GM23338 (cell line): Measurements from ENCODE around the gene TRIM24. TPM values are rescaled to one million over a fixed set of nuclear protein-coding genes. Genes with fewer than 3 reads are reported as not detected.

Source experiments
- ATAC-seq: fragments of 200-7000 bp; cut with Tn5 transposase; 3 replicates; pipeline ENCODE4 v1.9.1; 2020
- DNase-seq: peaks from one replicate; pipeline ENCODE4 v3.0.0-alpha.2; 2015; ENCODE audit warnings: low spot score
- H2AFZ ChIP-seq: fragments of 200-600 bp; sonication (generic); 2 replicates; pipeline ENCODE4 v1.8.0; 2016; ENCODE audit warnings: antibody characterized with exemption, mild to moderate bottlenecking, moderate library complexity
- H3F3A ChIP-seq: fragments of 200-600 bp; sonication (generic); replicated peaks from 2 replicates; pipeline ENCODE4 v1.8.0; 2017; ENCODE audit warnings: antibody characterized with exemption, mixed run types, low read depth
- H3K27ac ChIP-seq: fragments of 200-600 bp; sonication (generic); 2 replicates; pipeline ENCODE4 v1.6.1; 2016; ENCODE audit warnings: low read depth
- H3K27me3 ChIP-seq: fragments of 200-600 bp; sonication (generic); 2 replicates; pipeline ENCODE4 v1.8.0; 2016; ENCODE audit warnings: mild to moderate bottlenecking, mixed run types, moderate library complexity; ENCODE audit not compliant: insufficient read depth
- H3K36me3 ChIP-seq: fragments of 200-600 bp; sonication (generic); 2 replicates; pipeline ENCODE4 v1.8.0; 2016; ENCODE audit warnings: mild to moderate bottlenecking; ENCODE audit not compliant: insufficient read depth
- H3K4me1 ChIP-seq: fragments of 200-600 bp; sonication (generic); 2 replicates; pipeline ENCODE4 v1.8.0; 2016; ENCODE audit warnings: mild to moderate bottlenecking, moderate library complexity; ENCODE audit not compliant: insufficient read depth
- H3K4me2 ChIP-seq: fragments of 200-600 bp; sonication (generic); 2 replicates; pipeline ENCODE4 v1.7.1; 2017; ENCODE audit warnings: mixed run types
- H3K4me3 ChIP-seq: fragments of 200-600 bp; sonication (generic); 2 replicates; pipeline ENCODE4 v1.6.1; 2016; ENCODE audit warnings: mixed run types
- H3K79me2 ChIP-seq: fragments of 200-600 bp; sonication (generic); replicated peaks from 2 replicates; pipeline ENCODE4 v1.8.0; 2017; ENCODE audit warnings: mild to moderate bottlenecking; ENCODE audit not compliant: insufficient read depth
- H3K9me2 ChIP-seq: fragments of 200-600 bp; sonication (generic); 2 replicates; pipeline ENCODE4 v1.8.0; 2017; ENCODE audit not compliant: insufficient read depth
- H4K20me1 ChIP-seq: fragments of 200-600 bp; sonication (generic); replicated peaks from 2 replicates; pipeline ENCODE4 v1.8.0; 2017; ENCODE audit warnings: mild to moderate bottlenecking; ENCODE audit not compliant: insufficient read depth
- H3K27ac Mint-ChIP-seq: 2 replicates; pipeline ENCODE4 v1.8.0; 2020; ENCODE audit warnings: inconsistent platforms, mild to moderate bottlenecking, moderate library complexity, mixed read lengths
- H3K27me3 Mint-ChIP-seq: 3 replicates; pipeline ENCODE4 v1.8.0; 2022; ENCODE audit warnings: low read depth, mild to moderate bottlenecking, moderate library complexity, mixed read lengths, inconsistent platforms; ENCODE audit not compliant: insufficient read depth, poor library complexity
- H3K36me3 Mint-ChIP-seq: 3 replicates; pipeline ENCODE4 v1.8.0; 2021; ENCODE audit warnings: low read depth, mild to moderate bottlenecking, inconsistent platforms, moderate library complexity, mixed read lengths
- H3K4me1 Mint-ChIP-seq: 3 replicates; pipeline ENCODE4 v1.8.0; 2020; ENCODE audit warnings: mild to moderate bottlenecking, inconsistent platforms, mixed read lengths
- H3K4me3 Mint-ChIP-seq: 3 replicates; pipeline ENCODE4 v1.8.0; 2021; ENCODE audit warnings: moderate library complexity, mild to moderate bottlenecking, inconsistent platforms, mixed read lengths
- H3K9me3 Mint-ChIP-seq: 3 replicates; pipeline ENCODE4 v1.8.0; 2020; ENCODE audit warnings: moderate library complexity, mild to moderate bottlenecking, inconsistent platforms, mixed read lengths
- CREB1 ChIP-seq: fragments of 250-450 bp; sonication (Bioruptor Pico); IDR thresholded peaks from 2 replicates; pipeline ENCODE4 v1.5.0; 2020; ENCODE audit warnings: low read depth, mild to moderate bottlenecking, moderate library complexity
- EZH2 ChIP-seq: fragments of 200-600 bp; sonication (generic); IDR thresholded peaks from one replicate; pipeline ENCODE4 v1.8.0; 2017; ENCODE audit warnings: antibody characterized with exemption, mild to moderate bottlenecking, low read depth; ENCODE audit not compliant: unreplicated experiment
- EZH2phosphoT487 ChIP-seq: fragments of 200-600 bp; sonication (generic); IDR thresholded peaks from one replicate; pipeline ENCODE4 v1.8.1; 2018; ENCODE audit warnings: antibody characterized with exemption; ENCODE audit not compliant: unreplicated experiment
- JUNB ChIP-seq: IDR thresholded peaks from one replicate; pipeline ENCODE4 v1.6.1; 2016; ENCODE audit warnings: antibody characterized with exemption; ENCODE audit not compliant: unreplicated experiment
- NANOG ChIP-seq: IDR thresholded peaks from 2 replicates; pipeline ENCODE4 v1.6.1; 2016; ENCODE audit warnings: antibody characterized with exemption, borderline replicate concordance
- POLR2AphosphoS5 ChIP-seq: IDR thresholded peaks from 2 replicates; pipeline ENCODE4 v1.6.1; 2016; ENCODE audit warnings: antibody characterized with exemption, low read depth
- STAT1 ChIP-seq: IDR thresholded peaks from one replicate; pipeline ENCODE4 v1.6.1; 2016; ENCODE audit warnings: antibody characterized with exemption; ENCODE audit not compliant: unreplicated experiment
- ZNF114 ChIP-seq: fragments of 250-450 bp; sonication (Bioruptor Pico); IDR thresholded peaks from 2 replicates; pipeline ENCODE4 v1.5.0; 2020; ENCODE audit warnings: mild to moderate bottlenecking, moderate library complexity
- ZNF331 ChIP-seq: fragments of 250-450 bp; sonication (Bioruptor Pico); IDR thresholded peaks from 2 replicates; pipeline ENCODE4 v1.5.0; 2020; ENCODE audit warnings: low read depth, mild to moderate bottlenecking, moderate library complexity
- polyA plus RNA-seq: library from polyadenylated mRNA; unstranded; fragments of >200 nt; fragmentation: Nextera tagmentation; extraction: Ambion mirVana; gene quantifications from 2 replicates; pipeline ENCODE4 v1.2.1, GENCODE V29; 2016
- total RNA-seq: library from RNA; depleted of rRNA; stranded (reverse); fragments of >200 nt; shearing (Covaris generic); gene quantifications from 2 replicates; pipeline ENCODE4 v1.2.3, GENCODE V29; 2014
- TF ChIP-seq, protein P1 (sequence below): IDR thresholded peaks from 2 replicates; pipeline ENCODE4 v1.6.1; 2016; ENCODE audit warnings: antibody characterized with exemption
- TF ChIP-seq, protein P2 (sequence below), 2 experiments: fragments of 200-600 bp in 1 of 2; sonication (generic) in 1 of 2; conservative IDR thresholded peaks; 2 replicates each; pipeline versions ENCODE4 v1.5.1 to v1.6.1; 2016 to 2017; ENCODE audit warnings: antibody characterized with exemption in 2 of 2, low read depth in 2 of 2, mild to moderate bottlenecking in 2 of 2, moderate library complexity in 1 of 2
- TF ChIP-seq, protein P3 (sequence below): IDR thresholded peaks from one replicate; pipeline ENCODE4 v1.6.1; 2018; ENCODE audit warnings: antibody characterized with exemption; ENCODE audit not compliant: unreplicated experiment
- TF ChIP-seq, protein P4 (sequence below): fragments of 250-450 bp; sonication (Bioruptor Pico); IDR thresholded peaks from 2 replicates; pipeline ENCODE4 v1.5.0; 2020; ENCODE audit warnings: mild to moderate bottlenecking, moderate library complexity

TRIM24 gene
- total and polyA plus RNA-seq, 2 experiments from 2014 or later = 67.0 to 120 TPM

DNA sequence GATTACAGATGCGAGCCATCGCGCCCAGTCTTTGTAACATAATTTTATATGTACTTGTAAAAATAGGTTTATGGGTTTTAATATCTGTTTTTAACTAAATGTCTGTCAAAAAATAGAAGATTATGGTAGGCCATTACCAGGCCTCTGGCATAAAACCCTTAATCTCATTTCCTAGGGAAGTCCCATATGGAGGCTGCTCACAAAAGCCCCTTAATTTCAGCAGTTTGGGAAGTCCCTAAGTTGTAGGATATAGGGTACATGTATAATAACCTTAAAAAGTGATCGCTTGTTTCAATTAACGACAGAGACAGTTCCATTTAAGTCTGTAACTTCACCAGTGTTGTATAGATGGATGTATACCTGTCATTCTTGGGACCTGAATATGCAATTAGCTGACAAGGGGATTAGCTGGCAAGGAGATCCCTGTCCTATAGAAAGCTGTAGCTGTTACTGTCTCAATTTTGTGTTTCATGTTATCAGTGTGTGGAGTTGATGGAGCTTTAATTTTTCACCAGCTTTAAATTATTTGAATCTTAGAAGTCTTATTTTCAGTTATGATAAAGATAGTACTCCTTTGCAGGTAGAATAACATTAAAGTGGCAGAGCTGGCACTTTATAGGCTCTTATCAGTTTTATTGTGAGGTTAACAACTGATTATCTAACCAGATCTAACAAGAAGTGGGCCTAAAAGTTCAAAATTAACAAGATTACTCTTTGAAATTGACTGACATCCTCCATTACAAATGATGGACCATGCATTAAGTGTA lies 10.5 kb downstream of the TRIM24 start:
- no peak for ATAC-seq
- H3K27ac ChIP-seq = no peak overlapping the region
- TF ChIP-seq EZH2phosphoT487 = no peak
- TF ChIP-seq ZNF331 (CRISPR knock-in tag) = no peak
- TF ChIP-seq, protein P1, sequence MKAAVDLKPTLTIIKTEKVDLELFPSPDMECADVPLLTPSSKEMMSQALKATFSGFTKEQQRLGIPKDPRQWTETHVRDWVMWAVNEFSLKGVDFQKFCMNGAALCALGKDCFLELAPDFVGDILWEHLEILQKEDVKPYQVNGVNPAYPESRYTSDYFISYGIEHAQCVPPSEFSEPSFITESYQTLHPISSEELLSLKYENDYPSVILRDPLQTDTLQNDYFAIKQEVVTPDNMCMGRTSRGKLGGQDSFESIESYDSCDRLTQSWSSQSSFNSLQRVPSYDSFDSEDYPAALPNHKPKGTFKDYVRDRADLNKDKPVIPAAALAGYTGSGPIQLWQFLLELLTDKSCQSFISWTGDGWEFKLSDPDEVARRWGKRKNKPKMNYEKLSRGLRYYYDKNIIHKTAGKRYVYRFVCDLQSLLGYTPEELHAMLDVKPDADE = no peak
- no peak for TF ChIP-seq EZH2
- TF ChIP-seq, protein P2, sequence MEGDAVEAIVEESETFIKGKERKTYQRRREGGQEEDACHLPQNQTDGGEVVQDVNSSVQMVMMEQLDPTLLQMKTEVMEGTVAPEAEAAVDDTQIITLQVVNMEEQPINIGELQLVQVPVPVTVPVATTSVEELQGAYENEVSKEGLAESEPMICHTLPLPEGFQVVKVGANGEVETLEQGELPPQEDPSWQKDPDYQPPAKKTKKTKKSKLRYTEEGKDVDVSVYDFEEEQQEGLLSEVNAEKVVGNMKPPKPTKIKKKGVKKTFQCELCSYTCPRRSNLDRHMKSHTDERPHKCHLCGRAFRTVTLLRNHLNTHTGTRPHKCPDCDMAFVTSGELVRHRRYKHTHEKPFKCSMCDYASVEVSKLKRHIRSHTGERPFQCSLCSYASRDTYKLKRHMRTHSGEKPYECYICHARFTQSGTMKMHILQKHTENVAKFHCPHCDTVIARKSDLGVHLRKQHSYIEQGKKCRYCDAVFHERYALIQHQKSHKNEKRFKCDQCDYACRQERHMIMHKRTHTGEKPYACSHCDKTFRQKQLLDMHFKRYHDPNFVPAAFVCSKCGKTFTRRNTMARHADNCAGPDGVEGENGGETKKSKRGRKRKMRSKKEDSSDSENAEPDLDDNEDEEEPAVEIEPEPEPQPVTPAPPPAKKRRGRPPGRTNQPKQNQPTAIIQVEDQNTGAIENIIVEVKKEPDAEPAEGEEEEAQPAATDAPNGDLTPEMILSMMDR (conservative IDR thresholded peaks at IDR 0.05; ENCODE audit: low read depth in 2 of 2) = no peak
- TF ChIP-seq, protein P3, sequence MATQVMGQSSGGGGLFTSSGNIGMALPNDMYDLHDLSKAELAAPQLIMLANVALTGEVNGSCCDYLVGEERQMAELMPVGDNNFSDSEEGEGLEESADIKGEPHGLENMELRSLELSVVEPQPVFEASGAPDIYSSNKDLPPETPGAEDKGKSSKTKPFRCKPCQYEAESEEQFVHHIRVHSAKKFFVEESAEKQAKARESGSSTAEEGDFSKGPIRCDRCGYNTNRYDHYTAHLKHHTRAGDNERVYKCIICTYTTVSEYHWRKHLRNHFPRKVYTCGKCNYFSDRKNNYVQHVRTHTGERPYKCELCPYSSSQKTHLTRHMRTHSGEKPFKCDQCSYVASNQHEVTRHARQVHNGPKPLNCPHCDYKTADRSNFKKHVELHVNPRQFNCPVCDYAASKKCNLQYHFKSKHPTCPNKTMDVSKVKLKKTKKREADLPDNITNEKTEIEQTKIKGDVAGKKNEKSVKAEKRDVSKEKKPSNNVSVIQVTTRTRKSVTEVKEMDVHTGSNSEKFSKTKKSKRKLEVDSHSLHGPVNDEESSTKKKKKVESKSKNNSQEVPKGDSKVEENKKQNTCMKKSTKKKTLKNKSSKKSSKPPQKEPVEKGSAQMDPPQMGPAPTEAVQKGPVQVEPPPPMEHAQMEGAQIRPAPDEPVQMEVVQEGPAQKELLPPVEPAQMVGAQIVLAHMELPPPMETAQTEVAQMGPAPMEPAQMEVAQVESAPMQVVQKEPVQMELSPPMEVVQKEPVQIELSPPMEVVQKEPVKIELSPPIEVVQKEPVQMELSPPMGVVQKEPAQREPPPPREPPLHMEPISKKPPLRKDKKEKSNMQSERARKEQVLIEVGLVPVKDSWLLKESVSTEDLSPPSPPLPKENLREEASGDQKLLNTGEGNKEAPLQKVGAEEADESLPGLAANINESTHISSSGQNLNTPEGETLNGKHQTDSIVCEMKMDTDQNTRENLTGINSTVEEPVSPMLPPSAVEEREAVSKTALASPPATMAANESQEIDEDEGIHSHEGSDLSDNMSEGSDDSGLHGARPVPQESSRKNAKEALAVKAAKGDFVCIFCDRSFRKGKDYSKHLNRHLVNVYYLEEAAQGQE = no peak
- TF ChIP-seq ZNF114 (CRISPR knock-in tag) = no peak
- no peak for TF ChIP-seq JUNB
- no peak for TF ChIP-seq POLR2AphosphoS5
- TF ChIP-seq CREB1 (CRISPR knock-in tag) = no peak
- TF ChIP-seq, protein P4, sequence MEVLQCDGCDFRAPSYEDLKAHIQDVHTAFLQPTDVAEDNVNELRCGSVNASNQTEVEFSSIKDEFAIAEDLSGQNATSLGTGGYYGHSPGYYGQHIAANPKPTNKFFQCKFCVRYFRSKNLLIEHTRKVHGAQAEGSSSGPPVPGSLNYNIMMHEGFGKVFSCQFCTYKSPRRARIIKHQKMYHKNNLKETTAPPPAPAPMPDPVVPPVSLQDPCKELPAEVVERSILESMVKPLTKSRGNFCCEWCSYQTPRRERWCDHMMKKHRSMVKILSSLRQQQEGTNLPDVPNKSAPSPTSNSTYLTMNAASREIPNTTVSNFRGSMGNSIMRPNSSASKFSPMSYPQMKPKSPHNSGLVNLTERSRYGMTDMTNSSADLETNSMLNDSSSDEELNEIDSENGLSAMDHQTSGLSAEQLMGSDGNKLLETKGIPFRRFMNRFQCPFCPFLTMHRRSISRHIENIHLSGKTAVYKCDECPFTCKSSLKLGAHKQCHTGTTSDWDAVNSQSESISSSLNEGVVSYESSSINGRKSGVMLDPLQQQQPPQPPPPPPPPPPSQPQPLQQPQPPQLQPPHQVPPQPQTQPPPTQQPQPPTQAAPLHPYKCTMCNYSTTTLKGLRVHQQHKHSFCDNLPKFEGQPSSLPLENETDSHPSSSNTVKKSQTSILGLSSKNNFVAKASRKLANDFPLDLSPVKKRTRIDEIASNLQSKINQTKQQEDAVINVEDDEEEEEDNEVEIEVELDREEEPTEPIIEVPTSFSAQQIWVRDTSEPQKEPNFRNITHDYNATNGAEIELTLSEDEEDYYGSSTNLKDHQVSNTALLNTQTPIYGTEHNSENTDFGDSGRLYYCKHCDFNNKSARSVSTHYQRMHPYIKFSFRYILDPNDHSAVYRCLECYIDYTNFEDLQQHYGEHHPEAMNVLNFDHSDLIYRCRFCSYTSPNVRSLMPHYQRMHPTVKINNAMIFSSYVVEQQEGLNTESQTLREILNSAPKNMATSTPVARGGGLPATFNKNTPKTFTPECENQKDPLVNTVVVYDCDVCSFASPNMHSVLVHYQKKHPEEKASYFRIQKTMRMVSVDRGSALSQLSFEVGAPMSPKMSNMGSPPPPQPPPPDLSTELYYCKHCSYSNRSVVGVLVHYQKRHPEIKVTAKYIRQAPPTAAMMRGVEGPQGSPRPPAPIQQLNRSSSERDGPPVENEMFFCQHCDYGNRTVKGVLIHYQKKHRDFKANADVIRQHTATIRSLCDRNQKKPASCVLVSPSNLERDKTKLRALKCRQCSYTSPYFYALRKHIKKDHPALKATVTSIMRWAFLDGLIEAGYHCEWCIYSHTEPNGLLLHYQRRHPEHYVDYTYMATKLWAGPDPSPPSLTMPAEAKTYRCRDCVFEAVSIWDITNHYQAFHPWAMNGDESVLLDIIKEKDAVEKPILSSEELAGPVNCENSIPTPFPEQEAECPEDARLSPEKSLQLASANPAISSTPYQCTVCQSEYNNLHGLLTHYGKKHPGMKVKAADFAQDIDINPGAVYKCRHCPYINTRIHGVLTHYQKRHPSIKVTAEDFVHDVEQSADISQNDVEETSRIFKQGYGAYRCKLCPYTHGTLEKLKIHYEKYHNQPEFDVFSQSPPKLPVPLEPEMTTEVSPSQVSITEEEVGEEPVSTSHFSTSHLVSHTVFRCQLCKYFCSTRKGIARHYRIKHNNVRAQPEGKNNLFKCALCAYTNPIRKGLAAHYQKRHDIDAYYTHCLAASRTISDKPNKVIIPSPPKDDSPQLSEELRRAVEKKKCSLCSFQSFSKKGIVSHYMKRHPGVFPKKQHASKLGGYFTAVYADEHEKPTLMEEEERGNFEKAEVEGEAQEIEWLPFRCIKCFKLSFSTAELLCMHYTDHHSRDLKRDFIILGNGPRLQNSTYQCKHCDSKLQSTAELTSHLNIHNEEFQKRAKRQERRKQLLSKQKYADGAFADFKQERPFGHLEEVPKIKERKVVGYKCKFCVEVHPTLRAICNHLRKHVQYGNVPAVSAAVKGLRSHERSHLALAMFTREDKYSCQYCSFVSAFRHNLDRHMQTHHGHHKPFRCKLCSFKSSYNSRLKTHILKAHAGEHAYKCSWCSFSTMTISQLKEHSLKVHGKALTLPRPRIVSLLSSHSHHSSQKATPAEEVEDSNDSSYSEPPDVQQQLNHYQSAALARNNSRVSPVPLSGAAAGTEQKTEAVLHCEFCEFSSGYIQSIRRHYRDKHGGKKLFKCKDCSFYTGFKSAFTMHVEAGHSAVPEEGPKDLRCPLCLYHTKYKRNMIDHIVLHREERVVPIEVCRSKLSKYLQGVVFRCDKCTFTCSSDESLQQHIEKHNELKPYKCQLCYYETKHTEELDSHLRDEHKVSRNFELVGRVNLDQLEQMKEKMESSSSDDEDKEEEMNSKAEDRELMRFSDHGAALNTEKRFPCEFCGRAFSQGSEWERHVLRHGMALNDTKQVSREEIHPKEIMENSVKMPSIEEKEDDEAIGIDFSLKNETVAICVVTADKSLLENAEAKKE (CRISPR knock-in tag) = no peak
- TF ChIP-seq STAT1 = no peak
- TF ChIP-seq NANOG = no peak

More for the DNA sequence above, 10.5 kb downstream of the TRIM24 start:
- peaks cover 44% of the 10 kb centered on the region for H3K4me1 ChIP-seq
- H2AFZ ChIP-seq = no peak overlapping the region
- H3K27me3 ChIP-seq = no peaks in the 10 kb centered on the region
- peak overlapping the region; percentile 10; the same call in 1 of the 2 replicates for H3K4me3 ChIP-seq
- Mint-ChIP-seq H3K4me3 (no peak overlapping the region; the same call in 2 of the 3 replicates), H3K36me3 (peaks cover 36% of the 10 kb centered on the region; the same call in 2 of the 3 replicates), H3K4me1 (peaks cover 55% of the 10 kb centered on the region), H3K27ac (no peak overlapping the region), H3K9me3 (no peaks in the 10 kb centered on the region; the same call in 2 of the 3 replicates), H3K27me3 (peaks cover 4% of the 10 kb centered on the region)
- H3K4me2 ChIP-seq = peak overlapping the region; percentile 25
- no peaks in the 10 kb centered on the region for H3F3A ChIP-seq
- H3K36me3 ChIP-seq = no peaks in the 10 kb centered on the region
- peaks cover 100% of the 10 kb centered on the region for H3K79me2 ChIP-seq
- DNase-seq = no peak
- no peaks in the 10 kb centered on the region for H3K9me2 ChIP-seq
- peaks cover 71% of the 10 kb centered on the region for H4K20me1 ChIP-seq
